Stomach (tissue), 19 donors: ENCODE measurements around the gene OR11A1. TPM values are rescaled to one million over a fixed set of nuclear protein-coding genes. Genes with fewer than 3 reads are reported as not detected.
A peak's percentile ranks its signal among the peaks of the same experiment; 100 is the strongest.

Experiments used
- DNase-seq, 2 donors: peaks; one replicate each; pipeline versions ENCODE4 v3.0.0 to v3.0.0-alpha.2; 2013 to 2019
- H3K27ac ChIP-seq, 5 donors: fragments of 200-600 bp in 4 of 5; sonication (generic) in 4 of 5; one replicate each; pipeline ENCODE4 v1.5.1; 2013 to 2019; ENCODE audit warnings: mild to moderate bottlenecking in 1 of 5, moderate library complexity in 1 of 5
- H3K27me3 ChIP-seq, 3 donors: fragments of 200-600 bp; sonication (generic); one replicate each; pipeline ENCODE4 v1.5.1; 2017 to 2019; ENCODE audit warnings: mixed run types in 1 of 3
- H3K36me3 ChIP-seq, 4 donors: fragments of 200-600 bp; sonication (generic); 1 replicate in 3 of 4; 2 replicates in 1 of 4; pipeline ENCODE4 v1.5.1; 2016 to 2019
- H3K4me1 ChIP-seq, 4 donors: fragments of 200-600 bp; sonication (generic); one replicate each; pipeline ENCODE4 v1.5.1; 2016 to 2019
- H3K4me3 ChIP-seq, 4 donors: fragments of 200-600 bp; sonication (generic) in 3 of 4; one replicate each; pipeline ENCODE4 v1.5.1; 2016 to 2019; ENCODE audit warnings: mild to moderate bottlenecking in 1 of 4
- H3K9me3 ChIP-seq, 4 donors: fragments of 200-600 bp; sonication (generic); one replicate each; pipeline ENCODE4 v1.5.1; 2016 to 2019
- CTCF ChIP-seq, 7 experiments: fragments of 450-650 bp in 4 of 7; fragments of 200-600 bp in 3 of 7; sonication (generic) in 3 of 7; IDR thresholded peaks; one replicate each; pipeline ENCODE4 v1.5.1; 2016 to 2019; ENCODE audit warnings: antibody characterized with exemption in 7 of 7, control low read depth in 2 of 7, mild to moderate bottlenecking in 1 of 7
- EP300 ChIP-seq: sonication (generic); formaldehyde crosslinking; IDR thresholded peaks from one replicate; pipeline ENCODE4 v1.6.1; 2017; ENCODE audit warnings: antibody characterized with exemption
- POLR2A ChIP-seq, 4 donors: fragments of 450-650 bp; IDR thresholded peaks; one replicate each; pipeline ENCODE4 v1.6.1; 2016; ENCODE audit warnings: antibody characterized with exemption in 4 of 4, control low read depth in 2 of 4, mild to moderate bottlenecking in 1 of 4, moderate library complexity in 1 of 4
- POLR2AphosphoS5 ChIP-seq, 3 donors: sonication (generic); formaldehyde crosslinking; IDR thresholded peaks; one replicate each; pipeline ENCODE4 v1.6.1; 2016; ENCODE audit warnings: antibody characterized with exemption in 3 of 3
- WGBS, 5 donors: extraction: QIAGEN DNeasy Blood & Tissue Kit in 3 of 5; methylation state at CpG; one replicate each; pipeline versions ENCODE4 v1.1.5 to v1.1.7; 2013 to 2018; 5-methylcytosine and 5-hydroxymethylcytosine counted together
- intact Hi-C: fragments of 100-400 bp; cut with DNase I; formaldehyde crosslinking; loops from one replicate; pipeline ENCODE4 v1.15.1; 2023; ENCODE audit warnings: low total_unique reads
- long read RNA-seq, 10 donors: transcript quantifications; one replicate each; lab custom pipeline, GENCODE V29; 2026
- polyA plus RNA-seq, 3 donors: library from polyadenylated mRNA; stranded (reverse); fragments of 200-250 nt; gene quantifications; one replicate each; pipeline ENCODE4 v1.2.3, GENCODE V29; 2013
- total RNA-seq, 5 donors: library from RNA; depleted of rRNA; stranded (reverse); fragments of >200 nt; gene quantifications; one replicate each; pipeline versions ENCODE4 v1.1.0 to v1.2.3, GENCODE V29; 2014 to 2016
- donor health status: healthy with polysubstance abuse.
- donor health status: Bipolar disorder and iron deficiency.
- donor health status: healthy.

OR11A1 gene
- not detected for total RNA-seq
- not detected for polyA plus RNA-seq
- long read RNA-seq, donor 1 = 0 reads
- long read RNA-seq, donor 2 = 0 reads
- long read RNA-seq, donor 3 = 0 reads
- long read RNA-seq, donor 4 = 0 reads
- long read RNA-seq, donor 5 = 0 reads
- long read RNA-seq, donor 6 = 0 reads
- long read RNA-seq, donor 7, partial matches to known transcripts = 0 of 1 reads
- long read RNA-seq, donor 7, other reads (novel, unspliced or antisense) = 0 of 1 reads
- long read RNA-seq, donor 8 = 0 reads
- long read RNA-seq, donor 9, partial matches to known transcripts = 0 of 1 reads
- long read RNA-seq, donor 9, other reads (novel, unspliced or antisense) = 0 of 1 reads
- long read RNA-seq, donor 10 = 0 reads

GRCh38 chr6:29456971-29457370, at the start of gene OR11A1, which contains the start of gene OR2H1:
Gene OR11A1, minus strand, starts transcription at chr6:29457071. Its CDS starts 29,430 bp downstream, at chr6:29427641.
Gene OR2H1, plus strand, starts transcription at chr6:29457155. Its CDS starts 4,615 bp downstream, at chr6:29461770.
- TF ChIP-seq EP300 (no peak), CTCF (IDR thresholded peaks at IDR 0.05) (no peak), POLR2A (IDR thresholded peaks at IDR 0.05) (no peak), POLR2AphosphoS5 (IDR thresholded peaks at IDR 0.05) (no peak)
- no peaks in the 10 kb centered on the region for H3K4me1 ChIP-seq
- intact Hi-C loops = no loop called here
- DNase-seq = no peak
- H3K27ac ChIP-seq = no peak within 1 kb of the TSS
- 45 to 60% (median 49%) methylated on average over 2 of the region's 2 CpGs for WGBS, 5 donors
- no peak within 1 kb of the TSS for H3K4me3 ChIP-seq
- peaks cover 0 to 9% (median 0%) of the 10 kb centered on the region in 3 donors for H3K27me3 ChIP-seq
- no peaks in the 10 kb centered on the region for H3K9me3 ChIP-seq
- H3K36me3 ChIP-seq = no peaks in the 10 kb centered on the region

GRCh38 chr6:29506446-29507067, 49.7 kb upstream of the OR11A1 start:
- Histone ChIP-seq H3K4me3 (no peak overlapping the region), H3K27ac (no peak overlapping the region), H3K4me1 (no peaks in the 10 kb centered on the region), H3K27me3 (peaks cover 0 to 18% (median 3%) of the 10 kb centered on the region in 3 donors), H3K9me3 (no peaks in the 10 kb centered on the region), H3K36me3 (no peaks in the 10 kb centered on the region)
- 51 to 78% (median 68%) methylated on average over 6 to 11 of the region's 11 CpGs for WGBS, 5 donors
- intact Hi-C loops = no loop called here
- TF ChIP-seq POLR2A (IDR thresholded peaks at IDR 0.05) (no peak), POLR2AphosphoS5 (IDR thresholded peaks at IDR 0.05) (no peak), EP300 (no peak)
- no peak for DNase-seq

GRCh38 chr6:29505808-29506207, 48.9 kb upstream of the OR11A1 start:
- DNase-seq = no peak
- WGBS, 5 donors = 90 to 96% (median 95%) methylated on average over 3 of the region's 3 CpGs
- no peak overlapping the region for H3K4me3 ChIP-seq
- no peak overlapping the region for H3K27ac ChIP-seq
- no peak for TF ChIP-seq POLR2A (IDR thresholded peaks at IDR 0.05)
- TF ChIP-seq POLR2AphosphoS5 (IDR thresholded peaks at IDR 0.05) = no peak
- TF ChIP-seq EP300 = no peak
- TF ChIP-seq CTCF (IDR thresholded peaks at IDR 0.05) = no peak
- no peaks in the 10 kb centered on the region for H3K9me3 ChIP-seq
- H3K36me3 ChIP-seq = no peaks in the 10 kb centered on the region
- peaks cover 0 to 25% (median 3%) of the 10 kb centered on the region in 3 donors for H3K27me3 ChIP-seq
- no peaks in the 10 kb centered on the region for H3K4me1 ChIP-seq
- intact Hi-C loops = no loop called here

GRCh38 chr6:29504961-29505360, 48.1 kb upstream of the OR11A1 start:
- intact Hi-C loops = no loop called here

More at GRCh38 chr6:29504961-29505360, 48.1 kb upstream of the OR11A1 start:
- peaks cover 0 to 34% (median 3%) of the 10 kb centered on the region in 3 donors for H3K27me3 ChIP-seq
- WGBS, 5 donors = 47 to 61% (median 52%) methylated on average over 2 of the region's 2 CpGs
- no peaks in the 10 kb centered on the region for H3K9me3 ChIP-seq
- TF ChIP-seq EP300 (no peak), CTCF (IDR thresholded peaks at IDR 0.05) (no peak), POLR2AphosphoS5 (IDR thresholded peaks at IDR 0.05) (no peak), POLR2A (IDR thresholded peaks at IDR 0.05) (no peak)
- no peaks in the 10 kb centered on the region for H3K4me1 ChIP-seq
- DNase-seq = peak in 1 of 2 donors; percentile 7
- H3K4me3 ChIP-seq = no peak overlapping the region
- H3K27ac ChIP-seq = no peak overlapping the region
- H3K36me3 ChIP-seq = no peaks in the 10 kb centered on the region
